ENCODE measurements around the gene PER2. TPM values are rescaled to one million over a fixed set of nuclear protein-coding genes. Genes with fewer than 3 reads are reported as not detected.

PER2 gene
- total and polyA plus RNA-seq, 2 donors (not counting 1 experiment from before 2014, with no cell fraction given): 3.2 to 12.6 TPM

- Histone ChIP-seq H2AFZ (ENCODE audit: insufficient read depth, low read depth, low read length, poor library complexity, severe bottlenecking) (no peak overlapping the region), H3K36me3 (replicated peaks in 1 of 2; ENCODE audit: control extremely low read depth in 1 of 2, control insufficient read depth in 1 of 2, extremely low read depth in 1 of 2, insufficient read depth in 2 of 2, low read length in 1 of 2) (peaks cover 0 to 7% of the 10 kb centered on the region in 2 experiments), H3K27ac (ENCODE audit: low read length in 2 of 2) (no peak overlapping the region), H4K20me1 (ENCODE audit: control insufficient read depth, insufficient read depth, low read length, poor library complexity, severe bottlenecking) (no peaks in the 10 kb centered on the region), H3K9ac (ENCODE audit: low read length) (no peak overlapping the region), H3K79me2 (ENCODE audit: control insufficient read depth, insufficient read depth, low read length) (no peaks in the 10 kb centered on the region), H3K9me3 (ENCODE audit: control extremely low read depth in 1 of 3, control insufficient read depth in 2 of 3, insufficient read depth in 1 of 3, low read length in 2 of 3) (no peaks in the 10 kb centered on the region), H3K4me3 (ENCODE audit: control extremely low read depth in 1 of 5, extremely low read depth in 1 of 5, insufficient read depth in 1 of 5, low read depth in 2 of 5, low read length in 4 of 5) (no peak overlapping the region), H3K4me2 (replicated peaks; ENCODE audit: low read depth, low read length, poor library complexity, severe bottlenecking) (no peak overlapping the region), H3K27me3 (replicated peaks in 1 of 4; ENCODE audit: control extremely low read depth in 1 of 4, control insufficient read depth in 3 of 4, insufficient read depth in 4 of 4, low read length in 3 of 4) (no peaks in the 10 kb centered on the region), H3K4me1 (ENCODE audit: control insufficient read depth in 2 of 2, insufficient read depth in 2 of 2, low read length in 2 of 2) (no peaks in the 10 kb centered on the region)
- DNase-seq (no peak), ATAC-seq (ENCODE audit: low read depth) (no peak)
- Mint-ChIP-seq H3K27ac (no peak overlapping the region), H3K9me3 (ENCODE audit: insufficient read depth) (no peaks in the 10 kb centered on the region), H3K4me1 (peaks cover 2% of the 10 kb centered on the region), H3K4me3 (no peak overlapping the region), H3K27me3 (no peaks in the 10 kb centered on the region)
- intact Hi-C loops (cut with micrococcal nuclease): no loop called here
- ChIA-PET CTCF (no interaction called here), POLR2A (no interaction called here)
- TF ChIP-seq EZH2 (IDR thresholded peaks at IDR 0.05; ENCODE audit: borderline replicate concordance, insufficient read depth, low read depth, low read length, poor library complexity, severe bottlenecking) (no peak), CTCF (IDR thresholded peaks at IDR 0.05) (no peak)
- 98% methylated on average over 5 of the region's 5 CpGs for WGBS (ENCODE audit: insufficient coverage)
Measured at GRCh38 chr2:238337846-238338245, 49.4 kb upstream of the PER2 start.

GRCh38 chr2:238336793-238337444 is 48.5 kb upstream of the PER2 start:
- intact Hi-C loops (cut with micrococcal nuclease): no loop called here
- H3K4me2 ChIP-seq (replicated peaks; ENCODE audit: low read depth, low read length, poor library complexity, severe bottlenecking): no peak overlapping the region
- no peaks in the 10 kb centered on the region for H3K27me3 ChIP-seq (replicated peaks in 1 of 4; ENCODE audit: control extremely low read depth in 1 of 4, control insufficient read depth in 3 of 4, insufficient read depth in 4 of 4, low read length in 3 of 4)
- H2AFZ ChIP-seq (ENCODE audit: insufficient read depth, low read depth, low read length, poor library complexity, severe bottlenecking): no peak overlapping the region
- Mint-ChIP-seq H3K4me3 (no peak overlapping the region), H3K9me3 (ENCODE audit: insufficient read depth) (no peaks in the 10 kb centered on the region), H3K4me1 (peaks cover 2% of the 10 kb centered on the region), H3K27ac (no peak overlapping the region), H3K27me3 (no peaks in the 10 kb centered on the region)
- TF ChIP-seq EZH2 (IDR thresholded peaks at IDR 0.05; ENCODE audit: borderline replicate concordance, insufficient read depth, low read depth, low read length, poor library complexity, severe bottlenecking) (no peak), CTCF (IDR thresholded peaks at IDR 0.05) (no peak)
- DNase-seq: no peak
- CTCF ChIA-PET: no interaction called here
- no peak for ATAC-seq (ENCODE audit: low read depth)
- no peaks in the 10 kb centered on the region for H3K9me3 ChIP-seq (ENCODE audit: control extremely low read depth in 1 of 3, control insufficient read depth in 2 of 3, insufficient read depth in 1 of 3, low read length in 2 of 3)
- no peak overlapping the region for H3K27ac ChIP-seq (ENCODE audit: low read length in 2 of 2)
- no peak overlapping the region for H3K9ac ChIP-seq (ENCODE audit: low read length)
- H3K36me3 ChIP-seq (replicated peaks in 1 of 2; ENCODE audit: control extremely low read depth in 1 of 2, control insufficient read depth in 1 of 2, extremely low read depth in 1 of 2, insufficient read depth in 2 of 2, low read length in 1 of 2): peaks cover 0 to 7% of the 10 kb centered on the region in 2 experiments
- no peak overlapping the region for H3K4me3 ChIP-seq (ENCODE audit: control extremely low read depth in 1 of 5, extremely low read depth in 1 of 5, insufficient read depth in 1 of 5, low read depth in 2 of 5, low read length in 4 of 5)
- H4K20me1 ChIP-seq (ENCODE audit: control insufficient read depth, insufficient read depth, low read length, poor library complexity, severe bottlenecking): no peaks in the 10 kb centered on the region
- no peaks in the 10 kb centered on the region for H3K79me2 ChIP-seq (ENCODE audit: control insufficient read depth, insufficient read depth, low read length)
- H3K4me1 ChIP-seq (ENCODE audit: control insufficient read depth in 2 of 2, insufficient read depth in 2 of 2, low read length in 2 of 2): no peaks in the 10 kb centered on the region
- WGBS (ENCODE audit: insufficient coverage): 95% methylated on average over 5 of the region's 5 CpGs
- POLR2A ChIA-PET: no interaction called here

Data from B cell (primary cell).